Activated CD4-positive, alpha-beta T cell treated with anti-CD3 and anti-CD28 coated beads, Interleukin-2, amount 50 U/mL, for 16 hours (primary cell): ENCODE measurements around the gene ANXA11.
A peak's percentile ranks its signal among the peaks of the same experiment; 100 is the strongest.
"Not testable (repeated sequence)": the region's sequence is repeated elsewhere in the genome, so short reads cannot be mapped to it uniquely, and the experiment has no call there.

Source experiments
- DNase-seq: peaks from one replicate; pipeline ENCODE4 v3.0.0-alpha.2; 2020

The ANXA11 gene

GRCh38 chr10:80207768-80208370, 2.5 kb upstream of the ANXA11 start:
- DNase-seq, result no peak

- no peak for DNase-seq
Observed at GRCh38 chr10:80206277-80206655, 929 bp upstream of the ANXA11 start.

- no peak for DNase-seq
Observed at GRCh38 chr10:80204677-80205476, 460 bp downstream of the ANXA11 start.

GRCh38 chr10:80203835-80204676, 1.3 kb downstream of the ANXA11 start:
- DNase-seq, result no peak

DNA sequence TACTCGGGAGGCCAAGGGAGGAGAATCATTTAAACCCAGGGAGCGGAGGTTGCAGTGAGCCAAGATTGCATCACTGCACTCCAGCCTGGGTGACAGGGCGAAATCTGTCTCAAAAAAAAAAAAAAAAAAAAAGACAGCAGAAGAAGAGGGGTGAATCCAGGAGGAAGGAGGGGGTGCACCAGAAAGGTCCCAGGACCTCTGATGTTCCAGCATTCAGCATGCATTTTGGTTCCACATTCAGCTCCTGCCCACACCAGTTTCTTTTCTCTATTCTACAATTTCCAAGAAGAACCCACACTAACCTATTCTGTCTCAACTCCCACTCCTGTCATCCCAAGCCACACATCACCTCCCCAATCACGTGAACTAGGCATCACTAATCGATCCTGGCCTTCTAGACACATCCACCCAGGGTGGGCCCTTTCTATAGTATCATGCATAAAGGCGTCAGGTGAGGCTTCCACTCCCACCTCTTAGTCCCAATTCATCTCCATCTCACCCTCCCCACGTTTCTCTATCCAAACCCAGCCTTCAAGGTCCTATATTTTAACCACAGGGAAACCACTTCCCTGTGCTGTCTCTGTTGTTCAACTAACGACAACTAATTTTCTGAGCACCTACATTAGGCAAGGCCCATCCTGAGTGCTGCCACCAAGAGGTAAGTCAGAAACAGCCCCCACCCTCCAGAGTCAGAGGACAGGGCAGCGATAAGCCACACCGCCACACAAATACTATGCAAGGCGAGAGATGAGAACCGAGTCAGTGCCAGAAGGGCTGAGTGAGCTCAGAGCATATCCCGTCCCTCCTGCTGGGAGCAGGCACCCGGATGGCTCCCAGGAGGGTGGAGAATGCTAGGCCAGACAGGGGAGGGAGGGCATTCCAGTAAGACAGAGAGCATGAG, 2.2 kb downstream of the ANXA11 start:
- DNase-seq, result peak; percentile 87

- DNase-seq, result not testable (repeated sequence)
Observed at GRCh38 chr10:80202530-80202929, 2.8 kb downstream of the ANXA11 start.

- no peak for DNase-seq
Observed at GRCh38 chr10:80201608-80202141, 3.7 kb downstream of the ANXA11 start.

- DNase-seq, result no peak
Observed at GRCh38 chr10:80200687-80201086, 4.7 kb downstream of the ANXA11 start.

GRCh38 chr10:80200259-80200658, 5.1 kb downstream of the ANXA11 start:
- DNase-seq, result no peak

DNA sequence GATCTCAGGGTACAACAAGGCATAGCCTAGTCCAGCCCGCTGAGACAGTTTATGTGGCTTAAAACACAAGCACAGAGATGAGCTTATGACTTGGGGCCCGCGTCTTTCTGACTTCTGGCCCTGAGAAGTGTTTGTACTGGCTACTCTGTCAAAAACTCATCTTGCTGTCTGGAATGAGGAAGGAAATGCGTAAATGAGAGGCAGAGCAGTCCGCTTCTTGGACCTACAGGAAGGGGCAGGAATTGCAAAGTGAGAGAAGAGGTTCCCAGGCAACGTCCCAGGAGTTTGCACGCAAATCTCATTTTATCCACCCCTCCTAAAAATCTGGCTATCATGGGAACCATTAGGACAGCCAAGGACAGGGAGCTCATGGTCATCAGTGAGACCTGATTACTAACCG, 5.5 kb downstream of the ANXA11 start:
- DNase-seq, result no peak

GRCh38 chr10:80197972-80198916, 7.1 kb downstream of the ANXA11 start:
- DNase-seq, result no peak

DNA sequence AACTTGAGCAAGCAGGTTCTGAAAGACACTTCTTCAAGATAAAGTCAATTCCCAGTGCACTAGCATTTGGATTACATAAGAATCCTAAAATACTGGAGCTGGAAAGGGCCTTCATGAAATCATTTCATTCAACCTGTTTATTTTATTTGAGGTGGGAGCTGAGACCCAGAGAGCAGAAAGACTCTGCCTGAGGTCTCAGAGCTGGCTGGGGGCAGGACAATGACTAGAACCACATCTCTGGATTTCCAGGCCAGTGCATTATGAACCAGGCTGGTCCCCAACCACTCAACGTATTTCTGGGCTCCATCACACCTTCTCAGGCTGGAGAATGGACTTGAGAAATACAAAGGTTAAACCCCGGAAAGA, 8.4 kb downstream of the ANXA11 start:
- DNase-seq, result no peak

DNA sequence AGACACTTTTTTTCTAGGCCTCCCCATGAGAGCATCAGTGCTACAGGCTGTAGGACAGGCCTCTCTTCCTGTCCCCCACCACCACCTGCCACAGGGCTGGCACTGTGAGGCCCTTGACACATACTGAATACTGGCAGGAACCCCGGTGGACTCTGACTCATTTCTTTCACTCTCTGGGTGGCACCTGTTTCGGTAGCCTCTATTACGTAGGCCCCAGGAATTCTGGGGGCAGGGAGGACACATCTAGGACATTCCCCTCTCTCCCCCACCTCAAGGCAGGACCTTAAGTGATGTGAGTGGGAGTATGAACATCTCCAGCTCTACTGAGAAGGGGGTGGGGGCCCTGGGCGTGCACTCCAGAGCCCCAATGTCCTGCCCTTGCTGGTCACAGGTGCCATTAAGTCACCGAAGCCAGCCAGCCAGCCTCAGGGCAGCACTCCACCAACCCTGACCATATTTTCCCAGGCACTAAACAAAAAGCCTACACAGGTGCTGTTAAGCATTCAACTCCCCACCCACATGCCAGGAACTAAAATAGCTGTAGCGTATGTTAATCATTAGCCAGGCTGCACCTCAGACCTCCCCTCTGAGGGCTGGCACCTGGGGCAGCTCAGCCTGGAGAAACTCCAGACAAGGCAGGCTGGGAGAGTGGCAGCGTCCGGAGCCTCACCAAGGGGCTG, 8.9 kb downstream of the ANXA11 start:
- peak; percentile 89 for DNase-seq

DNA sequence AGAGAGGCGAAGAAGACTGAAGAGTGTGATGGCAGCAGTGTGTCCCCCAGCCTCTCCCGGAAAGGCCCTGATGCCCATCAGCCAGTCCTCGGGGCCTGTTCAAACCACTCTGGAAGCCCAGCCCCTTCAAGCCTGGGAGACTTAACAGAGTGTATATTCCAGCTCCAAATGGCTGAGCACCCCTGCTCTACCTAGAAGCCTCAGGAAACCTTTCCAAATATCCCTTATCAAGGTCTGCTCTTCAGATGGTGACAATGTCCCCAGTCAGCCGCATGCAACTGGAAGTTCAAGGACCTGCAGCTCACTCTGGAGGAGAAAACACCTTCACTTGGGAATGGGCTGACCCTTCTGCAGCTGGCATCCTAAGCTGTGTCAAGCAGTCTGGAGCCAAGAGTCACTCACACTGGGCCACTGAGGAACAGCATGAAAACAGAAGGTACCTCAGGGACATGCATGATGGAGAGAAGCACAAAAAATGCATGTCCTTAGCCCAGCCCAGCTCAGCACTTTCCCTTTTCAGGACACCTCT, 10.2 kb downstream of the ANXA11 start:
- DNase-seq, result no peak

- no peak for DNase-seq
Observed at GRCh38 chr10:80194373-80195045, 10.8 kb downstream of the ANXA11 start.

DNA sequence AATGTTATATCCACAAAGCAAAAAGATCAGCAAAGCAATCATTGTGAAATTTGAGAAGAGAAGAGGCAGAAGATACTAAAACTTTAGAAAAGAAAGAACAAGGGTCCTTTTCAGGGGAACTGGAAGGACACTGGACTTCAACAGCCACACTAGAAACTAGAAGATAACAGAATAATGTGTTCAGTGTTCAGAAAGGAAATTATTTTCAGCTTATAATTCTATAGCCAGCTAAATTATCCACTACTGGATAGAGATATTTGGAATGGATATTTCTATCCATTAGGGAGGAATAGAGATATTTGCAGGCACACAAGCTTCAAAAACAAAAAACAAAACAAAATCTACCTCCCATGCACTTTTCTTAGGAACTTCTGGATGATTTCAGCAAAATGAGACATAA, 12.8 kb downstream of the ANXA11 start:
- no peak for DNase-seq

GRCh38 chr10:80191589-80192270, 13.6 kb downstream of the ANXA11 start:
- DNase-seq, result peak; percentile 18

DNA sequence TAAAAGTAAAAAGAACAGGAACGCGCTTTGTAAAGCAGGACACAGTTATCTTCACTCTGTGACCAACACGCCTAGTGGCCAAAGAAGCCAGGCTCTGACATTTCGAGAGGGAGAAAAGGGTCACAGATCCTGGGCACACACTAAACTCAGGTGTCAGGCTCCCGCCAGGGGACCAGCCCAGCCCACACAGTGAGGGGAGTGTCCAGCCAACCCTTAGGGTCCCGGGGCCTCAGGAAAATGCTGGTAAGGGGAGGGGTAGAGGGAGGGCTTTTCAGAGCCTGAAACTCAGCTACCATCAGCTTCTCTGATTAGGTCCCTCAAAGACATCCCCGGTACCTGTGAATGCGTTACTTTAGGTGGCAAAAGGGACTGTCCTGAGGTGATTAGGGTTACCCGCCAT, 16.6 kb downstream of the ANXA11 start:
- no peak for DNase-seq
